Endodermal cell (in vitro differentiated cells): ENCODE data around the gene HMGA1. TPM values are rescaled to one million over a fixed set of nuclear protein-coding genes. Genes with fewer than 3 reads are reported as not detected.

Experiments
- DNase-seq: peaks from one replicate; pipeline ENCODE4 v3.0.0-alpha.2; 2017
- H3K27ac ChIP-seq: 2 replicates; pipeline ENCODE4 v1.5.1; 2013; ENCODE audit warnings: mild to moderate bottlenecking, low read depth, low read length, moderate library complexity
- H3K27me3 ChIP-seq: 2 replicates; pipeline ENCODE4 v1.6.1; 2013; ENCODE audit warnings: mild to moderate bottlenecking, low read length, moderate library complexity; ENCODE audit not compliant: insufficient read depth, control insufficient read depth, poor library complexity, severe bottlenecking
- H3K36me3 ChIP-seq: 2 replicates; pipeline ENCODE4 v1.7.0; 2013; ENCODE audit warnings: mild to moderate bottlenecking, low read length, moderate library complexity; ENCODE audit not compliant: control insufficient read depth, insufficient read depth
- H3K4me1 ChIP-seq: one replicate; pipeline ENCODE4 v1.7.0; 2013; ENCODE audit warnings: low read length; ENCODE audit not compliant: control insufficient read depth, insufficient read depth
- H3K4me3 ChIP-seq: 2 replicates; pipeline ENCODE4 v1.5.1; 2013; ENCODE audit warnings: mild to moderate bottlenecking, low read length, moderate library complexity
- H3K9ac ChIP-seq: 2 replicates; pipeline ENCODE4 v1.6.1; 2013; ENCODE audit warnings: mild to moderate bottlenecking, low read length, moderate library complexity; ENCODE audit not compliant: poor library complexity, severe bottlenecking; ENCODE audit errors: extremely low read depth
- H3K9me3 ChIP-seq: 2 replicates; pipeline ENCODE4 v1.6.1; 2013; ENCODE audit warnings: mild to moderate bottlenecking, low read length, moderate library complexity; ENCODE audit not compliant: control insufficient read depth
- H3K27ac Mint-ChIP-seq: 2 replicates; pipeline ENCODE4 v1.8.0; 2020; ENCODE audit warnings: mixed read lengths
- H3K27me3 Mint-ChIP-seq: 2 replicates; pipeline ENCODE4 v1.8.0; 2021; ENCODE audit warnings: mild to moderate bottlenecking, mixed read lengths; ENCODE audit not compliant: insufficient read depth
- H3K36me3 Mint-ChIP-seq: 2 replicates; pipeline ENCODE4 v1.8.0; 2020; ENCODE audit warnings: low read depth, mixed read lengths
- H3K4me1 Mint-ChIP-seq: 2 replicates; pipeline ENCODE4 v1.8.0; 2020; ENCODE audit warnings: mixed read lengths
- H3K4me3 Mint-ChIP-seq: 2 replicates; pipeline ENCODE4 v1.8.0; 2020; ENCODE audit warnings: mild to moderate bottlenecking, moderate library complexity, mixed read lengths
- H3K9me3 Mint-ChIP-seq: 2 replicates; pipeline ENCODE4 v1.8.0; 2020; ENCODE audit warnings: mild to moderate bottlenecking, mixed read lengths
- CTCF ChIP-seq: fragments of 200-600 bp; sonication (generic); conservative IDR thresholded peaks from 2 replicates; pipeline ENCODE4 v1.5.0; 2021; ENCODE audit warnings: antibody characterized with exemption, mild to moderate bottlenecking
- WGBS, 2 experiments: methylation state at CpG; one replicate each; pipeline versions ENCODE4 v1.1.5 to v1.1.7; 2013; ENCODE audit warnings: missing lambda C conversion rate in 2 of 2, mixed read lengths in 1 of 2; ENCODE audit not compliant: insufficient coverage in 1 of 2, insufficient read length in 1 of 2; 5-methylcytosine and 5-hydroxymethylcytosine counted together
- microRNA-seq: library from miRNA; unstranded; fragments of <30 nt; microRNA quantifications from one replicate; pipeline ENCODE4 v1.2.0, GENCODE V29; 2020; ENCODE audit warnings: borderline microRNAs expressed
- total RNA-seq, 2 donors: library from RNA; stranded (reverse); fragmentation: NEBNext Ultra II Directional in 1 of 2; extraction: Animal tissue kit (Norgen Biotek cat#: 25700) in 1 of 2; gene quantifications; 2 replicates in 1 of 2; 3 replicates in 1 of 2; pipeline ENCODE4 v1.2.1, GENCODE V29; 2021

Gene HMGA1
- total RNA-seq, 2 donors from 2014 or later = 1,306 to 1,595 TPM

GRCh38 chr6:34295721-34296120, 59.0 kb downstream of the HMGA1 start:
- no peak overlapping the region for H3K27ac ChIP-seq
- H3K4me1 Mint-ChIP-seq = no peaks in the 10 kb centered on the region

More at GRCh38 chr6:34295721-34296120, 59.0 kb downstream of the HMGA1 start:
- H3K9ac ChIP-seq = no peak overlapping the region
- no peak overlapping the region for H3K4me3 ChIP-seq
- H3K4me1 ChIP-seq = no peaks in the 10 kb centered on the region
- no peak for DNase-seq
- H3K4me3 Mint-ChIP-seq = no peak overlapping the region
- WGBS, 2 experiments = 93 to 97% methylated on average over 3 of the region's 3 CpGs
- H3K36me3 ChIP-seq = peaks cover 28% of the 10 kb centered on the region
- no peaks in the 10 kb centered on the region for H3K9me3 ChIP-seq
- H3K36me3 Mint-ChIP-seq = peaks cover 32% of the 10 kb centered on the region
- no peaks in the 10 kb centered on the region for H3K9me3 Mint-ChIP-seq
- TF ChIP-seq CTCF = no peak
- H3K27me3 ChIP-seq = no peaks in the 10 kb centered on the region
- no peak overlapping the region for H3K27ac Mint-ChIP-seq
- H3K27me3 Mint-ChIP-seq = no peaks in the 10 kb centered on the region

Small RNA genes within 50 kb of the gene (microRNA-seq; reads per million reads assigned to microRNA genes)
- gene MIR6835 = not detected

Other genes starting within 250 kb of the HMGA1 start
- 1 to 10 TPM; 3.1 to 9.1 TPM for gene GRM4, start 90.8 kb upstream of the HMGA1 start, total RNA-seq
- 1 to 10 TPM; 7.2 to 7.9 TPM for gene SMIM29, start 12.1 kb downstream of the HMGA1 start, total RNA-seq
- gene NUDT3, start 155.8 kb downstream of the HMGA1 start, total RNA-seq = 10 to 100 TPM; 22.8 to 24.7 TPM
- 1,000 to 10,000 TPM; 1,892 to 2,030 TPM for gene RPS10, start 189.2 kb downstream of the HMGA1 start, total RNA-seq
- 1 to 10 TPM; 7.2 to 7.3 TPM for gene PACSIN1, start 229.2 kb downstream of the HMGA1 start, total RNA-seq